MM.1S (cell line): ENCODE results near the gene ANKRD12.
"Not testable (repeated sequence)": the region's sequence is repeated elsewhere in the genome, so short reads cannot be mapped to it uniquely, and the experiment has no call there.

Experiments
- CTCF ChIP-seq: fragments of 300-600 bp; sonication (generic); IDR thresholded peaks from 2 replicates; pipeline ENCODE4 v1.5.1; 2016; ENCODE audit warnings: antibody characterized with exemption, low read length, mixed read lengths
- EZH2 ChIP-seq: fragments of 300-600 bp; sonication (generic); optimal IDR thresholded peaks from 2 replicates; pipeline ENCODE3; 2017; ENCODE audit warnings: low read depth, mild to moderate bottlenecking, antibody characterized with exemption, low read length, mixed read lengths

DNA sequence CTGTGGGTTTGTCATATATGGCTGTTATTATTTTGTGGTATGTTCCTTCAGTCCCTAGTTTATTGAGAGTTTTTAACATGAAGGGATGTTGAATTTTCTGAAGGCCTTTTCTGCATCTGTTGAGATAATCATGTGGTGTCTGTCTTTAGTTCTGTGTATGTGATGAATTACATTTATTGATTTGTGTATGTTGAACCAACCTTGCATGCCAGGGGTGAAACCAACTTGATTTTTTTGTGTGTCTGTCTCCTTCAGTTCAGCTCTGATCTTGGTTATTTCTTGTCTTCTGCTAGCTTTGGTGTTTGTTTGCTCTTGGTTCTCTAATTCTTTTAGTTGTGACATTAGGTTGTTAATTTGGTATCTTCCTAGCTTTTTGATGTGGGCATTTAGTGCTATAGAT, 27.6 kb downstream of the ANKRD12 start:
- not testable (repeated sequence) for TF ChIP-seq CTCF, EZH2
